PC-3 (cell line): Measurements from ENCODE around the gene EPHB1. TPM values are rescaled to one million over a fixed set of nuclear protein-coding genes. Genes with fewer than 3 reads are reported as not detected.

ENCODE experiments used
- ATAC-seq: fragments of 200-7000 bp; cut with Tn5 transposase; 2 replicates; pipeline ENCODE4 v1.9.1; 2020; ENCODE audit warnings: mild to moderate bottlenecking, moderate library complexity
- BruUV-seq: library from RNA; stranded (reverse); fragments of 400-500 nt; replicated peaks from 2 replicates; lab custom pipeline; 2021; lab: Mats Ljungman, UMichigan
- CTCF ChIA-PET: fragments of 300-600 bp; sonication (Branson Sonifier 250); formaldehyde crosslinking; loops from one replicate; lab custom pipeline; 2022; ENCODE audit warnings: antibody characterized with exemption; lab: Charles Lee
- POLR2A ChIA-PET: fragments of 300-600 bp; sonication (Branson Sonifier 250); formaldehyde crosslinking; loops from one replicate; lab custom pipeline; 2022; ENCODE audit warnings: antibody characterized with exemption; ENCODE audit not compliant: unreplicated experiment; lab: Charles Lee
- DNase-seq: peaks from one replicate; pipeline ENCODE4 v3.0.0-alpha.2; 2015
- H2AFZ ChIP-seq: fragments of 300-600 bp; sonication (generic); 2 replicates; pipeline ENCODE4 v1.6.0; 2016; ENCODE audit warnings: antibody characterized with exemption, low read length
- H3F3A ChIP-seq: fragments of 300-600 bp; sonication (generic); one replicate; pipeline ENCODE4 v1.6.0; 2017; ENCODE audit warnings: antibody characterized with exemption, low read length, control low read depth, mild to moderate bottlenecking; ENCODE audit not compliant: unreplicated experiment
- H3K27ac ChIP-seq: fragments of 300-600 bp; sonication (generic); 2 replicates; pipeline ENCODE4 v1.5.1; 2016; ENCODE audit warnings: mild to moderate bottlenecking, low read length
- H3K27me3 ChIP-seq: fragments of 300-600 bp; sonication (generic); 2 replicates; pipeline ENCODE4 v1.6.1; 2016; ENCODE audit warnings: low read length, mixed read lengths
- H3K36me3 ChIP-seq: fragments of 300-600 bp; sonication (generic); 2 replicates; pipeline ENCODE4 v1.6.1; 2016; ENCODE audit warnings: low read depth, mixed run types, low read length, mixed read lengths
- H3K4me1 ChIP-seq: fragments of 300-600 bp; sonication (generic); 2 replicates; pipeline ENCODE4 v1.5.1; 2016; ENCODE audit warnings: low read length; ENCODE audit not compliant: insufficient read depth
- H3K4me2 ChIP-seq: fragments of 300-600 bp; sonication (generic); 2 replicates; pipeline ENCODE4 v1.6.0; 2016; ENCODE audit warnings: low read length
- H3K4me3 ChIP-seq: fragments of 300-600 bp; sonication (generic); 2 replicates; pipeline ENCODE4 v1.5.1; 2016; ENCODE audit warnings: mild to moderate bottlenecking, low read length, mixed read lengths
- H3K79me2 ChIP-seq: fragments of 300-600 bp; sonication (generic); 2 replicates; pipeline ENCODE4 v1.6.1; 2017; ENCODE audit warnings: low read length, mixed read lengths
- H3K9ac ChIP-seq: fragments of 300-600 bp; sonication (generic); 2 replicates; pipeline ENCODE4 v1.6.0; 2016; ENCODE audit warnings: mild to moderate bottlenecking, low read length
- H3K9me2 ChIP-seq: fragments of 300-600 bp; sonication (generic); replicated peaks from 2 replicates; pipeline ENCODE4 v1.6.1; 2016; ENCODE audit warnings: mixed run types, low read length, mixed read lengths
- H3K9me3 ChIP-seq: fragments of 300-600 bp; sonication (generic); 2 replicates; pipeline ENCODE4 v1.6.1; 2016; ENCODE audit warnings: low read length, mixed read lengths
- H4K20me1 ChIP-seq: fragments of 300-600 bp; sonication (generic); 2 replicates; pipeline ENCODE4 v1.6.1; 2016; ENCODE audit warnings: low read length, mixed read lengths
- EZH2 ChIP-seq: fragments of 300-600 bp; sonication (generic); IDR thresholded peaks from one replicate; pipeline ENCODE4 v1.6.1; 2017; ENCODE audit warnings: antibody characterized with exemption, mild to moderate bottlenecking, low read length; ENCODE audit not compliant: unreplicated experiment
- EZH2phosphoT487 ChIP-seq: fragments of 300-600 bp; sonication (generic); IDR thresholded peaks from 2 replicates; pipeline ENCODE4 v1.6.1; 2018; ENCODE audit warnings: mild to moderate bottlenecking, antibody characterized with exemption, low read length, borderline replicate concordance
- intact Hi-C: fragments of 100-400 bp; cut with micrococcal nuclease; formaldehyde crosslinking; loops from 2 replicates; pipeline ENCODE4 v1.9.0; 2023
- total RNA-seq: library from RNA; depleted of rRNA; stranded (reverse); fragments of >200 nt; gene quantifications from 2 replicates; pipeline ENCODE4 v1.2.3, GENCODE V29; 2014
- TF ChIP-seq, protein P1 (sequence below): fragments of 300-600 bp; sonication (generic); conservative IDR thresholded peaks from 2 replicates; pipeline ENCODE4 v1.5.1; 2017; ENCODE audit warnings: antibody characterized with exemption, low read depth, mild to moderate bottlenecking, low read length

EPHB1 gene
- total RNA-seq, 1 experiment from 2014 or later = 0.69 TPM

- no peaks in the 10 kb centered on the region for H3K79me2 ChIP-seq
- DNase-seq = no peak
- POLR2A ChIA-PET = no interaction called here
These were observed 347.5 kb downstream of the EPHB1 start for GRCh38 chr3:135142530-135142929.

DNA sequence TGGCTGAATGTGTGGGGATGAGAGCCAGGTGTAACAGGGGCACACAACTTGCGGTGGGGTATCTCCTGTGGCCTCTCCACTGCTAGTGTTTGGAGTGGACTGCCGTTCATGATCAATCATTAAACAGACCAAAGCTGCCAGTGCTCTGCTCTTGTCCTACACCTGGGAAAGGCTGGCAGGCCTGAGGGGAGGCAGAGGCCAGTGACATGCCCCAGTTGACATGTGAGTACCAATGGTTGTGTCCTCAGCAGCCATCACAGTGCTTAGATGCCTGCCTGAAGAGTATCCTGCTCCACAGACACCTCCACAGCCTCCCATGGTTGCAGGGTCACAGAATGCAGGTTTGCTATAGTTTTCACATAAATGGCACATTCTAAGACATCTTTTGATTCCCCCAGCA is 348.4 kb downstream of the EPHB1 start:
- no peak overlapping the region for H3K9ac ChIP-seq

More at GRCh38 chr3:135142530-135142929, 347.5 kb downstream of the EPHB1 start:
- Histone ChIP-seq H3K9ac (no peak overlapping the region), H4K20me1 (no peaks in the 10 kb centered on the region), H3F3A (no peaks in the 10 kb centered on the region), H3K4me3 (no peak overlapping the region), H3K36me3 (no peaks in the 10 kb centered on the region), H2AFZ (no peak overlapping the region), H3K9me2 (no peaks in the 10 kb centered on the region), H3K4me1 (no peaks in the 10 kb centered on the region), H3K27ac (no peak overlapping the region), H3K4me2 (no peak overlapping the region), H3K27me3 (no peaks in the 10 kb centered on the region), H3K9me3 (no peaks in the 10 kb centered on the region)
- TF ChIP-seq EZH2phosphoT487 = no peak
- TF ChIP-seq, protein P1, sequence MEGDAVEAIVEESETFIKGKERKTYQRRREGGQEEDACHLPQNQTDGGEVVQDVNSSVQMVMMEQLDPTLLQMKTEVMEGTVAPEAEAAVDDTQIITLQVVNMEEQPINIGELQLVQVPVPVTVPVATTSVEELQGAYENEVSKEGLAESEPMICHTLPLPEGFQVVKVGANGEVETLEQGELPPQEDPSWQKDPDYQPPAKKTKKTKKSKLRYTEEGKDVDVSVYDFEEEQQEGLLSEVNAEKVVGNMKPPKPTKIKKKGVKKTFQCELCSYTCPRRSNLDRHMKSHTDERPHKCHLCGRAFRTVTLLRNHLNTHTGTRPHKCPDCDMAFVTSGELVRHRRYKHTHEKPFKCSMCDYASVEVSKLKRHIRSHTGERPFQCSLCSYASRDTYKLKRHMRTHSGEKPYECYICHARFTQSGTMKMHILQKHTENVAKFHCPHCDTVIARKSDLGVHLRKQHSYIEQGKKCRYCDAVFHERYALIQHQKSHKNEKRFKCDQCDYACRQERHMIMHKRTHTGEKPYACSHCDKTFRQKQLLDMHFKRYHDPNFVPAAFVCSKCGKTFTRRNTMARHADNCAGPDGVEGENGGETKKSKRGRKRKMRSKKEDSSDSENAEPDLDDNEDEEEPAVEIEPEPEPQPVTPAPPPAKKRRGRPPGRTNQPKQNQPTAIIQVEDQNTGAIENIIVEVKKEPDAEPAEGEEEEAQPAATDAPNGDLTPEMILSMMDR = no peak
- CTCF ChIA-PET = no interaction called here
- ATAC-seq = no peak
- intact Hi-C loops = no loop called here
- BruUV-seq = no TSS peak

DNA sequence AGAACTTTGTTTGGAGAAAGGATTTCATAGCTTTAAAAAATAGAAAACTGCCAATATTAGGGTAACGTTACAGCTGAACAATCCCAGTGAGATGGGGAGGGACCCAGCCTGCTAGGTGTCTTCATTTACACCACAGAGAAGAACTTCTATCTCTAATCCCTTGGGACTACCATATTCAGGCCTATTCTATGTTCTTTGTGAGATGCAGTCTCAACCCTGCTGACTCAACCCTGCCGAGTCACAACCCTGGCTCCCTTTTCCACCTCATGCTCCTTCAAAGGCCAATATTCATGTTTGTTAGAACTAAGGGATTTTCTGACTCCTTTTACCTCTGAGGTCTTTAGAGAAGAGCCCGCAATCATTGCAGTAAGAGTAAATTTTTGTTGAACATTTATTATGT is 350.5 kb downstream of the EPHB1 start:
- no peaks in the 10 kb centered on the region for H3K4me1 ChIP-seq
- ATAC-seq (no peak), DNase-seq (no peak)
- no peak for TF ChIP-seq EZH2phosphoT487
- no peak for TF ChIP-seq EZH2
- TF ChIP-seq, protein P1 = no peak
- intact Hi-C loops = no loop called here
- H3K9ac ChIP-seq = no peak overlapping the region
- no peaks in the 10 kb centered on the region for H3K9me3 ChIP-seq
- H3K27me3 ChIP-seq = no peaks in the 10 kb centered on the region
- H2AFZ ChIP-seq = no peak overlapping the region
- H4K20me1 ChIP-seq = no peaks in the 10 kb centered on the region
- no peaks in the 10 kb centered on the region for H3K36me3 ChIP-seq
- no peaks in the 10 kb centered on the region for H3K9me2 ChIP-seq
- no peak overlapping the region for H3K4me3 ChIP-seq
- CTCF ChIA-PET = no interaction called here
- H3F3A ChIP-seq = no peaks in the 10 kb centered on the region
- BruUV-seq = no TSS peak
- no peaks in the 10 kb centered on the region for H3K79me2 ChIP-seq
- POLR2A ChIA-PET = no interaction called here
- no peak overlapping the region for H3K27ac ChIP-seq
- H3K4me2 ChIP-seq = no peak overlapping the region

More for the DNA sequence above, 348.4 kb downstream of the EPHB1 start:
- Histone ChIP-seq H3K36me3 (no peaks in the 10 kb centered on the region), H3K4me3 (no peak overlapping the region), H3K4me2 (no peak overlapping the region), H3K9me3 (no peaks in the 10 kb centered on the region), H2AFZ (no peak overlapping the region), H4K20me1 (no peaks in the 10 kb centered on the region), H3K9me2 (no peaks in the 10 kb centered on the region), H3K4me1 (no peaks in the 10 kb centered on the region), H3K79me2 (no peaks in the 10 kb centered on the region), H3K27me3 (no peaks in the 10 kb centered on the region), H3K27ac (no peak overlapping the region), H3F3A (no peaks in the 10 kb centered on the region)
- ChIA-PET POLR2A (no interaction called here), CTCF (no interaction called here)
- intact Hi-C loops = no loop called here
- BruUV-seq = no TSS peak
- no peak for ATAC-seq
- DNase-seq = no peak
- TF ChIP-seq, protein P1 = no peak
